ENCODE data around the gene CAST.

DNA sequence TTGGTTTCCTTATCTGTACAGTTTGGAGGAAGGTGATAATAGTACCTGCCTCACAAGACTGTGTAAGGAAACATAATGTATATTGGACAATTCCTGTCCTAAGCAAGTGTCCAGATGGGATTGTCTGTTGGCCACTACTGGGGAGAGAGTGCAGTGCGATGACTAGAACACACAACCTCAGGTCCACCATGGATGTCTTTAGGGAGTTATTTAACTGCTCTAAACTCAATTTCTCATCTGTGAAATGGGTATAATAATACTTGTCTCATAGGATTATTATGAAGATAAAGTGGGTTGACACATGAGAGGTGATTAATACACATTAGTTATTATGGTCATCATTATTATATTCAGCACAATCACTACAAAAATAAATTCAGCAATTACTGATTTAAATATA is 63.1 kb downstream of the CAST start:
- TF ChIP-seq, protein P1, sequence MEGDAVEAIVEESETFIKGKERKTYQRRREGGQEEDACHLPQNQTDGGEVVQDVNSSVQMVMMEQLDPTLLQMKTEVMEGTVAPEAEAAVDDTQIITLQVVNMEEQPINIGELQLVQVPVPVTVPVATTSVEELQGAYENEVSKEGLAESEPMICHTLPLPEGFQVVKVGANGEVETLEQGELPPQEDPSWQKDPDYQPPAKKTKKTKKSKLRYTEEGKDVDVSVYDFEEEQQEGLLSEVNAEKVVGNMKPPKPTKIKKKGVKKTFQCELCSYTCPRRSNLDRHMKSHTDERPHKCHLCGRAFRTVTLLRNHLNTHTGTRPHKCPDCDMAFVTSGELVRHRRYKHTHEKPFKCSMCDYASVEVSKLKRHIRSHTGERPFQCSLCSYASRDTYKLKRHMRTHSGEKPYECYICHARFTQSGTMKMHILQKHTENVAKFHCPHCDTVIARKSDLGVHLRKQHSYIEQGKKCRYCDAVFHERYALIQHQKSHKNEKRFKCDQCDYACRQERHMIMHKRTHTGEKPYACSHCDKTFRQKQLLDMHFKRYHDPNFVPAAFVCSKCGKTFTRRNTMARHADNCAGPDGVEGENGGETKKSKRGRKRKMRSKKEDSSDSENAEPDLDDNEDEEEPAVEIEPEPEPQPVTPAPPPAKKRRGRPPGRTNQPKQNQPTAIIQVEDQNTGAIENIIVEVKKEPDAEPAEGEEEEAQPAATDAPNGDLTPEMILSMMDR (tag by site-specific recombination; IDR thresholded peaks at IDR 0.05) = no peak
- TF ChIP-seq WT1 (tag by site-specific recombination; IDR thresholded peaks at IDR 0.05) = no peak

Data from HEK293 (cell line).